PC-3 (cell line): ENCODE measurements around the gene CNPY1.

Source experiments
- EZH2 ChIP-seq: fragments of 300-600 bp; sonication (generic); IDR thresholded peaks from one replicate; pipeline ENCODE4 v1.6.1; 2017; ENCODE audit warnings: antibody characterized with exemption, mild to moderate bottlenecking, low read length; ENCODE audit not compliant: unreplicated experiment
- EZH2phosphoT487 ChIP-seq: fragments of 300-600 bp; sonication (generic); IDR thresholded peaks from 2 replicates; pipeline ENCODE4 v1.6.1; 2018; ENCODE audit warnings: mild to moderate bottlenecking, antibody characterized with exemption, low read length, borderline replicate concordance
- TF ChIP-seq, protein P1 (sequence below): fragments of 300-600 bp; sonication (generic); conservative IDR thresholded peaks from 2 replicates; pipeline ENCODE4 v1.5.1; 2017; ENCODE audit warnings: antibody characterized with exemption, low read depth, mild to moderate bottlenecking, low read length

DNA sequence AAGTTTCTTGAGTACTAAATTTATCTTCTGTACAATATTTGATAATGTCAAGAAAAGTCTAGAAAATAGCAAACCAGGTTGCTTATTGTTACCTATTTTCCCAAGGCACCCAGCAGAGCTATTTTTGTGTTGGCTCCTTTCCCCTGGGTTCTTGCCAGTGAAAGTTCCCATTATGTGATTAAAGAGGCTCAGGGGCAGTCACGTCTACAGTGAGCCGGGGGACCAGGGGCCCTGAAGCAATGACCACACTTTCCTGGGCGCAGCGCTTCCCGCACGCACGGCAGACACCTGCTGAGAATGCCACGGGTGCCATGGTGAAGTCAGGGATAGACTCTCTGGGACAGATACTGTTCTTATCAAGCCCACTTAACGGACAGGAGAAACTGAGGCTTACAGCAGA is 10.4 kb upstream of the CNPY1 start:
- TF ChIP-seq, protein P1, sequence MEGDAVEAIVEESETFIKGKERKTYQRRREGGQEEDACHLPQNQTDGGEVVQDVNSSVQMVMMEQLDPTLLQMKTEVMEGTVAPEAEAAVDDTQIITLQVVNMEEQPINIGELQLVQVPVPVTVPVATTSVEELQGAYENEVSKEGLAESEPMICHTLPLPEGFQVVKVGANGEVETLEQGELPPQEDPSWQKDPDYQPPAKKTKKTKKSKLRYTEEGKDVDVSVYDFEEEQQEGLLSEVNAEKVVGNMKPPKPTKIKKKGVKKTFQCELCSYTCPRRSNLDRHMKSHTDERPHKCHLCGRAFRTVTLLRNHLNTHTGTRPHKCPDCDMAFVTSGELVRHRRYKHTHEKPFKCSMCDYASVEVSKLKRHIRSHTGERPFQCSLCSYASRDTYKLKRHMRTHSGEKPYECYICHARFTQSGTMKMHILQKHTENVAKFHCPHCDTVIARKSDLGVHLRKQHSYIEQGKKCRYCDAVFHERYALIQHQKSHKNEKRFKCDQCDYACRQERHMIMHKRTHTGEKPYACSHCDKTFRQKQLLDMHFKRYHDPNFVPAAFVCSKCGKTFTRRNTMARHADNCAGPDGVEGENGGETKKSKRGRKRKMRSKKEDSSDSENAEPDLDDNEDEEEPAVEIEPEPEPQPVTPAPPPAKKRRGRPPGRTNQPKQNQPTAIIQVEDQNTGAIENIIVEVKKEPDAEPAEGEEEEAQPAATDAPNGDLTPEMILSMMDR: no peak
- TF ChIP-seq EZH2phosphoT487 (no peak), EZH2 (no peak)
